ENCODE data around the gene VEGFA. TPM values are rescaled to one million over a fixed set of nuclear protein-coding genes. Genes with fewer than 3 reads are reported as not detected.

The VEGFA gene
- total and polyA plus RNA-seq, 2 experiments from 2014 or later = 199 to 626 TPM

GRCh38 chr6:43825187-43826115, 55.4 kb downstream of the VEGFA start:
- Histone ChIP-seq H3K4me1 (ENCODE audit: low read depth) (peaks cover 21% of the 10 kb centered on the region), H3K4me3 (no peak overlapping the region), H3K27ac (no peak overlapping the region), H3K9me3 (ENCODE audit: low read depth) (no peaks in the 10 kb centered on the region), H3K27me3 (no peaks in the 10 kb centered on the region), H3K36me3 (no peaks in the 10 kb centered on the region)
- no peak for DNase-seq (ENCODE audit: low read depth in 1 of 2, low spot score in 1 of 2)
- TF ChIP-seq CTCF (IDR thresholded peaks at IDR 0.05; ENCODE audit: low read depth, low read length) = no peak

- no peaks in the 10 kb centered on the region for H3K36me3 ChIP-seq
- no peak for TF ChIP-seq CTCF (IDR thresholded peaks at IDR 0.05; ENCODE audit: low read depth, low read length)
Observed at GRCh38 chr6:43826730-43827129, 56.7 kb downstream of the VEGFA start.

GRCh38 chr6:43827898-43828297, 57.9 kb downstream of the VEGFA start:
- H3K4me1 ChIP-seq (ENCODE audit: low read depth) = peaks cover 29% of the 10 kb centered on the region
- H3K27me3 ChIP-seq = no peaks in the 10 kb centered on the region
- DNase-seq (ENCODE audit: low read depth in 1 of 2, low spot score in 1 of 2) = no peak
- no peak for TF ChIP-seq CTCF (IDR thresholded peaks at IDR 0.05; ENCODE audit: low read depth, low read length)
- no peaks in the 10 kb centered on the region for H3K36me3 ChIP-seq
- no peak overlapping the region for H3K4me3 ChIP-seq
- H3K9me3 ChIP-seq (ENCODE audit: low read depth) = no peaks in the 10 kb centered on the region
- H3K27ac ChIP-seq = no peak overlapping the region

More at GRCh38 chr6:43826730-43827129, 56.7 kb downstream of the VEGFA start:
- Histone ChIP-seq H3K9me3 (ENCODE audit: low read depth) (no peaks in the 10 kb centered on the region), H3K4me3 (no peak overlapping the region), H3K27ac (no peak overlapping the region), H3K4me1 (ENCODE audit: low read depth) (peaks cover 21% of the 10 kb centered on the region), H3K27me3 (no peaks in the 10 kb centered on the region)
- no peak for DNase-seq (ENCODE audit: low read depth in 1 of 2, low spot score in 1 of 2)

GRCh38 chr6:43828711-43829110, 58.7 kb downstream of the VEGFA start:
- H3K27me3 ChIP-seq = no peaks in the 10 kb centered on the region

GRCh38 chr6:43829470-43829869, 59.5 kb downstream of the VEGFA start:
- Histone ChIP-seq H3K36me3 (no peaks in the 10 kb centered on the region), H3K27ac (no peak overlapping the region), H3K27me3 (no peaks in the 10 kb centered on the region), H3K9me3 (ENCODE audit: low read depth) (no peaks in the 10 kb centered on the region), H3K4me1 (ENCODE audit: low read depth) (peaks cover 35% of the 10 kb centered on the region), H3K4me3 (no peak overlapping the region)
- no peak for DNase-seq (ENCODE audit: low read depth in 1 of 2, low spot score in 1 of 2)
- no peak for TF ChIP-seq CTCF (IDR thresholded peaks at IDR 0.05; ENCODE audit: low read depth, low read length)

More at GRCh38 chr6:43828711-43829110, 58.7 kb downstream of the VEGFA start:
- Histone ChIP-seq H3K4me3 (no peak overlapping the region), H3K9me3 (ENCODE audit: low read depth) (no peaks in the 10 kb centered on the region), H3K4me1 (ENCODE audit: low read depth) (peaks cover 36% of the 10 kb centered on the region), H3K36me3 (no peaks in the 10 kb centered on the region), H3K27ac (no peak overlapping the region)
- peak in 1 of 2 donors; percentile 68 for DNase-seq (ENCODE audit: low read depth in 1 of 2, low spot score in 1 of 2)
- TF ChIP-seq CTCF (IDR thresholded peaks at IDR 0.05; ENCODE audit: low read depth, low read length) = no peak
